ENCODE data around the gene SPANXA2. TPM values are rescaled to one million over a fixed set of nuclear protein-coding genes. Genes with fewer than 3 reads are reported as not detected.
"Not testable (repeated sequence)": the region's sequence is repeated elsewhere in the genome, so short reads cannot be mapped to it uniquely, and the experiment has no call there.

SPANXA2 gene
- not detected for total RNA-seq
- long read RNA-seq: 0 reads

DNA sequence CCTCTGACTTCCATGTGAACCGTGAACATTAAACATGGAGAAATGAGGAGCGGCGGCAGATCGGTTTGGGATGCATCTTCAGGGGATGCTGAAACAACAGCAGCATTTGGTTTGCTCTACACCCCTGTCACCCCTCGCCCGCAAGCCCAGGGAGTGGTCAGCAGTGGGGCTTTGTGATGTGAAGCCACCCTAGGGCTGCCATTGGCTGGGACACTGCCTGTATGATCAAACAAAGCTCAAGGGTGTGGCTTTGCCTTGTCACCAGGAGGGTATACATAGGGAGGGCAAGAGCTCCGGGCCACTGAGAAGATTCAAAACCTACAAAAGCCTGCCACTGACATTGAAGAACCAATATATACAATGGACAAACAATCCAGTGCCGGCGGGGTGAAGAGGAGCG, at the start of gene SPANXA2:
TSS of gene SPANXA2 (plus strand) at position 301 of the 400 bp plus-strand sequence. CDS start at position 361, 60 bp downstream.
- H3K27me3 ChIP-seq (ENCODE audit: low read depth); H3K27ac ChIP-seq; H3K4me1 ChIP-seq; intact Hi-C loops (cut with DNase I); H3K4me3 ChIP-seq; DNase-seq; ATAC-seq; H3K36me3 ChIP-seq; H3K9me3 ChIP-seq: not testable (repeated sequence)

DNA sequence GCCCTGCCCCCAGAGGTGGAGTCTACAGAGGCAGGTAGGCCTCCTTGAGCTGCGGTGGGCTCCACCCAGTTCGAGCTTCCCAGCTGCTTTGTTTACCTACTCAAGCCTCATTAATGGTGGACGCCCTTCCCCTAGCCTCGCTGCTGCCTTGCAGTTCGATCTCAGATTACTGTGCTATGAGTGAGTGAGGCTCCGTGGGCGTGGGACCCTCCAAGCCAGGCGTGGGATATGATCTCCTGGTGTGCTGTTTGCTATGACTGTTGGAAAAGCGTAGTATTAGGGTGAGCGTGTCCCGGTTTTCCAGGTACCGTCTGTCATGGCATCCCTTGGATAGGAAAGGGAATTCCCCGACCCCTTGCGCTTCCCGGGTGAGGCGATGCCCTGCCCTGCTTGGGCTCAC, 47.0 kb upstream of the SPANXA2 start:
- ATAC-seq; H3K27me3 ChIP-seq (ENCODE audit: low read depth); H3K27ac ChIP-seq; H3K9me3 ChIP-seq; H3K4me3 ChIP-seq; intact Hi-C loops (cut with DNase I); DNase-seq; H3K4me1 ChIP-seq; H3K36me3 ChIP-seq: not testable (repeated sequence)

GRCh38 chrX:141584638-141585037, 4.9 kb upstream of the SPANXA2 start, which contains the start of gene SPANXA1:
Gene SPANXA1 (minus strand): TSS chrX:141584738. CDS start chrX:141584678, 60 bp downstream.
- DNase-seq; H3K4me1 ChIP-seq; ATAC-seq; H3K4me3 ChIP-seq; intact Hi-C loops (cut with DNase I); H3K9me3 ChIP-seq; H3K27me3 ChIP-seq (ENCODE audit: low read depth); H3K27ac ChIP-seq; H3K36me3 ChIP-seq: not testable (repeated sequence)

- Histone ChIP-seq H3K4me3 (no peak overlapping the region), H3K27me3 (ENCODE audit: low read depth) (no peaks in the 10 kb centered on the region), H3K4me1 (no peaks in the 10 kb centered on the region), H3K36me3 (no peaks in the 10 kb centered on the region), H3K27ac (no peak overlapping the region), H3K9me3 (no peaks in the 10 kb centered on the region)
- no peak for DNase-seq
- ATAC-seq: no peak
- no peak for TF ChIP-seq CTCF (IDR thresholded peaks at IDR 0.05)
- intact Hi-C loops (cut with DNase I): no loop called here
Measured at GRCh38 chrX:141609111-141609510, 19.6 kb downstream of the SPANXA2 start.

- intact Hi-C loops (cut with DNase I): no loop called here
- no peak for TF ChIP-seq CTCF (IDR thresholded peaks at IDR 0.05)
- Histone ChIP-seq H3K4me1 (no peaks in the 10 kb centered on the region), H3K27ac (no peak overlapping the region), H3K27me3 (ENCODE audit: low read depth) (no peaks in the 10 kb centered on the region), H3K9me3 (no peaks in the 10 kb centered on the region), H3K4me3 (no peak overlapping the region), H3K36me3 (no peaks in the 10 kb centered on the region)
- ATAC-seq (no peak), DNase-seq (no peak)
Measured at GRCh38 chrX:141619336-141619735, 29.8 kb downstream of the SPANXA2 start.

DNA sequence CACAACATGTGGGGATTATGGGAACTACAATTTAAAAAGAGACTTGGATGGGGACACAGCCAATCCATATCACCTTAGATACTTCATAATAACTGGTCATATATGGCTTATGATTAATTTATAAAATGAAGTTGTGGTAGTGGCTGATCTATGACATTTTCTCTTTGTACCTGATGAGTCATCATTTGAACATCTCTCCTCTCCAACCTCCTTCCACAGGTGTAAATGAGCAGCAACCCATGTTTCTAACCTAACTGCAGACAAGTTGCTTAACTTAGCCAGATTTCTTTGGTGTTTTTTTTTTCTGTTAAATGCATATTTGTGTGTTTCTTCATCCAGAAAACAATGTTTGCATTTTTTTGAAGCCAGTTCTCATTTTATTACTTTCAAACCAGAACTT, 42.6 kb downstream of the SPANXA2 start:
- no peak for TF ChIP-seq CTCF (IDR thresholded peaks at IDR 0.05)
- Histone ChIP-seq H3K36me3 (no peaks in the 10 kb centered on the region), H3K9me3 (no peaks in the 10 kb centered on the region), H3K27ac (no peak overlapping the region), H3K4me3 (no peak overlapping the region), H3K4me1 (no peaks in the 10 kb centered on the region), H3K27me3 (ENCODE audit: low read depth) (no peaks in the 10 kb centered on the region)
- ATAC-seq (no peak), DNase-seq (no peak)
- intact Hi-C loops (cut with DNase I): no loop called here

DNA sequence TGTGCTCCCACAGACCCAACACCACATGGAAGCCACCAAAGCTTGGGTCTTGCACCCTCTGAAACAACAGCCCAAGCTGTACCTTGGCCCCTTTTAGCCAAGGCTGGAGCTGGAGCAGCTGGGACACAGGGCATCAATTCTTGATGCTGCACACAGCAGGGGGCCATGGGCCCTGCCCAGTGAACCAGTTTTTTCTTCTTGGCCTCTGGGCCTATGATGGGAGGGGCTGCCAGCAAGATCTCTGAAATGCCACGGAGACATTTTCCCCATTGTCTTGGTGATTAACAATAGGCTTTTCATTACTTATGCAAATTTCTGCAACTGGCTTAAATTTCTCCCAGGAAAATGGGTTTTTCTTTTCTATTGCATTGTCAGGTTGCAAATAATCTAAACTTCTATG, 49.0 kb downstream of the SPANXA2 start:
- no peak for ATAC-seq
- H3K4me1 ChIP-seq: no peaks in the 10 kb centered on the region
- DNase-seq: no peak
- no peak overlapping the region for H3K4me3 ChIP-seq
- no peaks in the 10 kb centered on the region for H3K27me3 ChIP-seq (ENCODE audit: low read depth)
- no peaks in the 10 kb centered on the region for H3K36me3 ChIP-seq
- no peak for TF ChIP-seq CTCF (IDR thresholded peaks at IDR 0.05)
- H3K9me3 ChIP-seq: no peaks in the 10 kb centered on the region
- H3K27ac ChIP-seq: no peak overlapping the region
- intact Hi-C loops (cut with DNase I): no loop called here

Other genes with a start within 250 kb of the SPANXA2 start
- not detected for gene SPANXA1, start 5.0 kb upstream of the SPANXA2 start, total RNA-seq
- gene SPANXD, start 109.0 kb downstream of the SPANXA2 start, total RNA-seq: not detected
- not detected for gene MAGEC3, start 248.6 kb downstream of the SPANXA2 start, total RNA-seq